CD1c-positive myeloid dendritic cell (primary cell): Measurements from ENCODE around the gene MAP1LC3B2.

Experiments
- DNase-seq: peaks from one replicate; pipeline ENCODE4 v3.0.0-alpha.2; 2016; ENCODE audit errors: extremely low spot score

The MAP1LC3B2 gene

GRCh38 chr12:116537101-116537904 lies 21.9 kb upstream of the MAP1LC3B2 start:
- DNase-seq, result peak; percentile 52

- no peak for DNase-seq
Measured at GRCh38 chr12:116538076-116538591, 21.0 kb upstream of the MAP1LC3B2 start.

GRCh38 chr12:116538682-116539305 lies 20.4 kb upstream of the MAP1LC3B2 start:
- peak; percentile 76 for DNase-seq

GRCh38 chr12:116539361-116539771 lies 19.8 kb upstream of the MAP1LC3B2 start:
- DNase-seq, result no peak

GRCh38 chr12:116539905-116540482 lies 19.2 kb upstream of the MAP1LC3B2 start:
- DNase-seq, result peak; percentile 44

GRCh38 chr12:116540622-116541152 lies 18.5 kb upstream of the MAP1LC3B2 start:
- no peak for DNase-seq

- DNase-seq, result no peak
Measured at GRCh38 chr12:116541547-116542344, 17.4 kb upstream of the MAP1LC3B2 start.

- DNase-seq, result no peak
Measured at GRCh38 chr12:116542345-116542956, 16.7 kb upstream of the MAP1LC3B2 start.

GRCh38 chr12:116544656-116545055 lies 14.5 kb upstream of the MAP1LC3B2 start:
- DNase-seq, result no peak

- DNase-seq, result no peak
Measured at GRCh38 chr12:116545144-116545543, 14.0 kb upstream of the MAP1LC3B2 start.

- DNase-seq, result no peak
Measured at GRCh38 chr12:116545936-116546335, 13.2 kb upstream of the MAP1LC3B2 start.

- peak; percentile 68 for DNase-seq
Measured at GRCh38 chr12:116547955-116548501, 11.2 kb upstream of the MAP1LC3B2 start.

- DNase-seq, result no peak
Measured at GRCh38 chr12:116549993-116550392, 9.2 kb upstream of the MAP1LC3B2 start.

- no peak for DNase-seq
Measured at GRCh38 chr12:116551151-116551550, 8.0 kb upstream of the MAP1LC3B2 start.

GRCh38 chr12:116551619-116551951 lies 7.6 kb upstream of the MAP1LC3B2 start:
- DNase-seq, result no peak

- DNase-seq, result peak; percentile 87
Measured at GRCh38 chr12:116551952-116552772, 7.0 kb upstream of the MAP1LC3B2 start.

- peak; percentile 57 for DNase-seq
Measured at GRCh38 chr12:116552773-116553373, 6.3 kb upstream of the MAP1LC3B2 start.

- DNase-seq, result no peak
Measured at GRCh38 chr12:116556356-116556952, 2.7 kb upstream of the MAP1LC3B2 start.
